Measurements from ENCODE around the gene C18orf32. TPM values are rescaled to one million over a fixed set of nuclear protein-coding genes. Genes with fewer than 3 reads are reported as not detected.

Gene C18orf32
- total and polyA plus RNA-seq, 2 of the 13 experiments (the other 11 are each of a cell fraction or from before 2014, with no cell fraction given), result 17.6 to 20.6 TPM

DNA sequence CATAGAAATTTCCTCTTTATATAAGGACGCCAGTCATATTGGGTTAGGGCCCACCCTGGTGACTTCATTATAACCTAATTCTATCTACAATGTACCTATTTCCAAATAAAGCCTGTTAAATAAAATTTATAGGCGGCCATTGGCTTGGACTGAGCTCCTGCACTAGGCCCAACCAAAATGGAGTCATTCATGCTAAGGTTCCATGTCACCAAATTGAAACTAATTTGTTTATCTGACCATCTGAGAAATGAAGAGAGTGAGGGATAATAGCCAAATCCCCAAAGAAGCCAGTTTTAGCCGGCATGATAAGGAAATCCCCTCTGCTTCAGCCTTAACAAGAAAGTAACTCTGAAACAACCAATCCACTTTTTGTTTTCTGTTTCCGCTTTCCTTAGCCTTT, 19.4 kb downstream of the C18orf32 start (continued):
- TF ChIP-seq REXO4 (CRISPR knock-in tag; IDR thresholded peaks at IDR 0.05; ENCODE audit: borderline replicate concordance) (no peak), LRRFIP1 (CRISPR knock-in tag; conservative IDR thresholded peaks at IDR 0.05) (no peak)

GRCh38 chr18:49467019-49467563, 19.9 kb downstream of the C18orf32 start:
- 86% methylated on average over 2 of the region's 2 CpGs for WGBS (ENCODE audit: low lambda C conversion rate)
- ChIA-PET POLR2A (no interaction called here), CTCF (ENCODE audit: low intra/inter-chr PET ratio, low total read pairs) (no interaction called here)
- no peak for FAIRE-seq
- no peak for TF ChIP-seq ZNF766 (CRISPR knock-in tag; IDR thresholded peaks at IDR 0.05; ENCODE audit: borderline replicate concordance)
- TF ChIP-seq KLF9 (CRISPR knock-in tag; IDR thresholded peaks at IDR 0.05; ENCODE audit: low read depth), result no peak
- no peak for TF ChIP-seq ZNF816 (CRISPR knock-in tag; IDR thresholded peaks at IDR 0.05; ENCODE audit: borderline replicate concordance)
- no peak for TF ChIP-seq RFX5 (IDR thresholded peaks at IDR 0.05; ENCODE audit: low read depth, low read length)
- TF ChIP-seq ZNF468 (CRISPR knock-in tag; IDR thresholded peaks at IDR 0.05), result no peak
- no peak for TF ChIP-seq SOX13 (IDR thresholded peaks at IDR 0.05)
- no peak for TF ChIP-seq SOX13 (CRISPR knock-in tag; conservative IDR thresholded peaks at IDR 0.05 in 1 of 2, IDR thresholded peaks at IDR 0.05 in 1 of 2)
- TF ChIP-seq ZFP41 (CRISPR knock-in tag; IDR thresholded peaks at IDR 0.05; ENCODE audit: borderline replicate concordance), result no peak
- TF ChIP-seq ELF4 (CRISPR knock-in tag; IDR thresholded peaks at IDR 0.05; ENCODE audit: borderline replicate concordance), result no peak
- no peak for TF ChIP-seq MAFK (conservative IDR thresholded peaks at IDR 0.05 in 1 of 2, IDR thresholded peaks at IDR 0.05 in 1 of 2; ENCODE audit: low read length in 2 of 2)
- TF ChIP-seq ZFP36 (IDR thresholded peaks at IDR 0.05; ENCODE audit: borderline replicate concordance, low read depth, low read length, partially characterized antibody), result no peak
- H3K4me3 ChIP-seq (replicated peaks in 1 of 3; ENCODE audit: insufficient read depth in 1 of 3, low read depth in 2 of 3, low read length in 3 of 3), result no peak overlapping the region
- H4K20me1 ChIP-seq (ENCODE audit: insufficient read depth, low read length), result no peaks in the 10 kb centered on the region
- H3K9ac ChIP-seq (ENCODE audit: insufficient read depth, low read depth, low read length), result no peak overlapping the region
- H3K27me3 ChIP-seq (ENCODE audit: control insufficient read depth in 1 of 2, insufficient read depth in 2 of 2, low read length in 2 of 2), result peaks cover 0 to 3% of the 10 kb centered on the region in 2 experiments; a peak in 1 of 5 replicates
- H3K79me2 ChIP-seq (ENCODE audit: insufficient read depth, low read length), result no peaks in the 10 kb centered on the region
- H3K4me1 ChIP-seq (ENCODE audit: insufficient read depth, low read length), result peaks cover 22% of the 10 kb centered on the region
- H3K36me3 ChIP-seq (replicated peaks in 1 of 2; ENCODE audit: control insufficient read depth in 1 of 2, insufficient read depth in 2 of 2, low read length in 2 of 2), result no peaks in the 10 kb centered on the region
- no peaks in the 10 kb centered on the region for H3K9me3 ChIP-seq (ENCODE audit: low read length)
- H3K27ac ChIP-seq (ENCODE audit: extremely low read length, insufficient read depth, low read length), result no peak overlapping the region
- DNase-seq (ENCODE audit: low spot score), result no peak
- BruUV-seq (replicated peaks), result no TSS peak
- intact Hi-C loops (cut with micrococcal nuclease; ENCODE audit: unreplicated experiment), result no loop called here
- H3K4me2 ChIP-seq (ENCODE audit: low read depth, low read length), result no peak overlapping the region
- no peak for ATAC-seq
- in situ Hi-C loops (cut with HindIII; ENCODE audit: extremely low pct_ligation_motif_present, low pct_unique_long_range_greater_than_20kb), result no loop called here
- H2AFZ ChIP-seq (ENCODE audit: low read length), result no peak overlapping the region

Measured in HepG2 (cell line).